GM13976 (cell line): ENCODE measurements around the gene ANKRD27.

Experiments
- DNase-seq: peaks from one replicate; pipeline ENCODE4 v3.0.0; 2012; ENCODE audit warnings: low spot score
- in situ Hi-C: fragments of 300-500 bp; cut with MboI; formaldehyde crosslinking; loops from one replicate; pipeline ENCODE4 v1.12.0; 2022; ENCODE audit warnings: low sequenced_read_pairs, mixed read lengths, inconsistent platforms; ENCODE audit not compliant: unreplicated experiment
- TF ChIP-seq, protein P1 (sequence below): IDR thresholded peaks from 2 replicates; pipeline ENCODE4 v1.5.1; 2012; ENCODE audit warnings: borderline replicate concordance, mild to moderate bottlenecking; ENCODE audit not compliant: insufficient read depth; ENCODE audit errors: extremely low read depth, missing control alignments, control extremely low read depth

Gene ANKRD27

GRCh38 chr19:32607479-32607878 lies 67.5 kb downstream of the ANKRD27 start:
- in situ Hi-C loops = no loop called here
- no peak for DNase-seq
- TF ChIP-seq, protein P1, sequence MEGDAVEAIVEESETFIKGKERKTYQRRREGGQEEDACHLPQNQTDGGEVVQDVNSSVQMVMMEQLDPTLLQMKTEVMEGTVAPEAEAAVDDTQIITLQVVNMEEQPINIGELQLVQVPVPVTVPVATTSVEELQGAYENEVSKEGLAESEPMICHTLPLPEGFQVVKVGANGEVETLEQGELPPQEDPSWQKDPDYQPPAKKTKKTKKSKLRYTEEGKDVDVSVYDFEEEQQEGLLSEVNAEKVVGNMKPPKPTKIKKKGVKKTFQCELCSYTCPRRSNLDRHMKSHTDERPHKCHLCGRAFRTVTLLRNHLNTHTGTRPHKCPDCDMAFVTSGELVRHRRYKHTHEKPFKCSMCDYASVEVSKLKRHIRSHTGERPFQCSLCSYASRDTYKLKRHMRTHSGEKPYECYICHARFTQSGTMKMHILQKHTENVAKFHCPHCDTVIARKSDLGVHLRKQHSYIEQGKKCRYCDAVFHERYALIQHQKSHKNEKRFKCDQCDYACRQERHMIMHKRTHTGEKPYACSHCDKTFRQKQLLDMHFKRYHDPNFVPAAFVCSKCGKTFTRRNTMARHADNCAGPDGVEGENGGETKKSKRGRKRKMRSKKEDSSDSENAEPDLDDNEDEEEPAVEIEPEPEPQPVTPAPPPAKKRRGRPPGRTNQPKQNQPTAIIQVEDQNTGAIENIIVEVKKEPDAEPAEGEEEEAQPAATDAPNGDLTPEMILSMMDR = no peak

GRCh38 chr19:32606289-32606688 lies 68.7 kb downstream of the ANKRD27 start:
- TF ChIP-seq, protein P1 = no peak
- DNase-seq = no peak
- in situ Hi-C loops = no loop called here

- TF ChIP-seq, protein P1 = no peak
- in situ Hi-C loops = no loop called here
- DNase-seq = no peak
Measured at GRCh38 chr19:32605544-32605943, 69.4 kb downstream of the ANKRD27 start.

GRCh38 chr19:32603961-32604360 lies 71.0 kb downstream of the ANKRD27 start:
- DNase-seq = no peak
- in situ Hi-C loops = no loop called here
- TF ChIP-seq, protein P1 = no peak

- in situ Hi-C loops = no loop called here
- TF ChIP-seq, protein P1 = peak; percentile 69
- peak; percentile 70 for DNase-seq
Measured at GRCh38 chr19:32599736-32600157, 75.2 kb downstream of the ANKRD27 start.

- TF ChIP-seq, protein P1 = no peak
- in situ Hi-C loops = no loop called here
- no peak for DNase-seq
Measured at GRCh38 chr19:32599258-32599657, 75.7 kb downstream of the ANKRD27 start.

DNA sequence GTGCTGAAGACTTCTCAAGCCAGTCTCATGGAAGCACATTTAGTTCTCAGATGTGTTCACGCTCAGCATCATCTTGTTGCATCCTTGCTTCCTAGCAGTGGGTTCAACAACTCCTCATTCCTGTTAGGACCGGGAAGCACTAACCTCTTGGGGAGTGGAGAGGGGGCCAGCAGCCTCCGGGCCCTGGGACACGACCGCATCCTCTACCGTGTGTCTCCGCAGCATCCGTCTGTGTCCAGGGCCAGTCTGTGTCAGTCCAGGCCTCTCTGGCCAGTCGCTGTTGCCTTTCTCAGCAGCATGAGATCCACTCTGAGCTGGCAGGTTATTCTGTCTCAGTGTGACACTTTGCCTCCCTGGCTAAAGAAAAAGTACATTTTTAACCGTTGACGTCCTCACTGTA lies 77.0 kb downstream of the ANKRD27 start:
- in situ Hi-C loops = no loop called here

More for the DNA sequence above, 77.0 kb downstream of the ANKRD27 start:
- TF ChIP-seq, protein P1 = no peak
- DNase-seq = no peak
